AG08396 (cell line): ENCODE data around the gene ZSCAN10.

Experiments used
- DNase-seq: peaks from one replicate; pipeline ENCODE4 v3.0.0; 2012; ENCODE audit warnings: low spot score, mixed read lengths

Gene ZSCAN10

DNA sequence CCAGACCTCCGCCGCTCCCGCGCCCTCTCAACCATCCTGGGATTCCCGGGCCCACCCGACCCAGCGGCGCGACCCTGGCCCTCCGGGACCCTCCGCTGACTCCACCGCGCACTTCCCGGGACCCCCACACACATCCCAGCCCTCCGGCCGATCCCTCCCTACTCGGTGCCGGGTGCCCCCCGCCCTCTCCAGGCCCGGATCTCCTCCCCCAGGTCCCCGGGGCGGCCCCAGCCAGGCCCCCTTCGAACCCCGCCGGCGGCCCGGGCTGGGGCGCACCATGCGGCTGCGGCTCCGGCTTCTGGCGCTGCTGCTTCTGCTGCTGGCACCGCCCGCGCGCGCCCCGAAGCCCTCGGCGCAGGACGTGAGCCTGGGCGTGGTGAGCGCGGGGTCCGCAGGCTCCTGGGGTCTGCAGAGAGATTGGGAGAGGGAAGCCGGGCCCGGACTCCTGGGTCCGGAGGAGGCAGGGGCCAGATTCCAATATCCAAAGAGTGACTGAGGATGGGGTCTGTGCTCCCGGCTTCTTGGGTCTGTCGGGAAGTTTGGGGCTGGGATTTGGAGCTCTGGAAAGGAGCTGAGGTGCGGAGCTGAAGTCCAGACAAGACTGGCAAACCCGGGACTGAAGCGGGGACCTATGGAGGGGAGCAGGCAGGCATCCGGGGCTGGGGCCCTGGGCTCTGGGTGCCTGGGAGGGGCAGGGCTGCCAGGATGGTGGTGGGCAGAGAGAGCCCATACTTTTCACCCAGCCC, 52.3 kb downstream of the ZSCAN10 start:
- DNase-seq = no peak

DNA sequence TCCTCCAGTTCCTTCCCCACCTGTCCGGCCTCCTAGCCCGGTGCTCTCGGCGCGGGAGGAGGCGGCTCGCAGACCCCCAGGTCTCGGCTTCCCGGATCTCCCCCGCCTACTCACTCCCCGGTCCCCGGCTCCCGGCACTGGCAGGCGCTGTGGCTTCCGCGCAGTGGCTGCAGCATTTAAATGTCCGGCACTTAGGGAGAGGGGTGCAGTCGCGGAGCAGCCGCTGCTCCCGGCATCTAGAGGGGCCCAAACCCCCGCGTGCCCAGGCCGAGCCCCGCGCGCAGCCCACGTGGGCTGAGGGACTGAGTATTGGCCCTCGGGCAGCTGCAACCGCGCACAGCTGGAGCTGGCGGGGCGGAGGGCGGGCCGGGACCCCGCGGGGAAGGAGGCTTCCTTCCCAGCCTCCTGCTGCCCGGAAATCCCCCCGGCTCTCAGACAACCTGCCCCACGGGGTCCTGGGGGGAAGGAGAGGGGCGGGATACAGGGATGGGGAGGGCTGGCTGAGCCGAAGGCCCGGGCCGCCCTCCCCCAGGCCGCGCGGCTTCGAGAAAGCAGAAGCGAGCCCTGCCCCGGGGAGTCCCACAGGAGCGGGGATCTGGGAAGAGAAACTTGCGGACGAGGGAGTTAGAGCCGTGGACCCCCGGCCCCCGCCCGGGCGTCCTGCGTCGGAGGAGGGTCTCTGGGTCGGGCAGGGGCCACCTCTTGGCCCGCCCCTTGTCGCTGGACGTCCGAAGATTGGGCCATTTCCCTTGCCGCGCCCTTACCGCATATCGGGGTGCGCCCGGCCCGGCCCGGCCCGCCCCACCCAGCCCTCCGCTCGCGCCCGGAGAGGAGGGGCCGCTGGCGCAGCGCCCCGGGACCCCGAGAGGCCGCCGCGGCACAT, 53.1 kb downstream of the ZSCAN10 start, which contains the start of gene MMP25:
MMP25 (plus strand) TSS at position 804 of the 883 bp plus-strand sequence. CDS start 357 bp downstream, outside the sequence.
- DNase-seq = no peak

DNA sequence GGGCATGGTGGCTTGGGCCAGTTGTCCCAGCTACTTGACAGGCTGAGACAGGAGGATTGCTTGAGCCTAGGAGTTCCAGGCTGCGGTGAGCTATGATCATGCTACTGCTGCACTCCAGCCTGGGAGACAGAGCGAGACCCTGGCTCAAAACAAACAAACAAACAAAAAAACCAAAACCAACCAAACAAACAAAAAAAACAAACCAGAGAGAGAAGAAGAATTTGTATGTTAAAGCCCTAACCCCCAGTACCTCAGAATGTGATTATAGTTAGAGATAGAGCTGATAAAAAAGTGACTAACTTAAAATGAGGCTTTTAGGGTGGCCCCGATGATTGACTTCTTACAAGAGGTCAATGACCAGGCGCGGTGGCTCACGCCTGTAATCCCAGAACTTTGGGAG, 54.4 kb downstream of the ZSCAN10 start:
- no peak for DNase-seq

DNA sequence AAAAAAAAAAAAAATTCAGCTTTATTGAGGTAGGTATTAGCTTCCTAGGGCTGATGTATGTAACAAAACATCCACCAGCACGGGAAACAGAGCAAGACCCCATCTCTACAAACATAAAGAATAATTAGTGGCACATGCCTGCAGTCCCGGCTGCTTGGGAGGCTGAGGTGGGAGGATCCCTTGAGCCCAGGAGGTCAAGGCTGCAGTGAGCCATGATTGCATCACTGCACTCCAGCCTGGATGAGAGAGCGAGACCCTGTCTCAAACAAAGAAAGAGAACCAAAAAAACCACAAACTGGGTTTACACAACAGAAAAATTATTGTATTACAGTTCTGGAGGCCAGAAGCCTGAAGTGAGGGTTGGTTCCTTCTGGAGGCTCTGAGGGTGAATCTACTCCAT, 56.7 kb downstream of the ZSCAN10 start:
- DNase-seq = no peak

DNA sequence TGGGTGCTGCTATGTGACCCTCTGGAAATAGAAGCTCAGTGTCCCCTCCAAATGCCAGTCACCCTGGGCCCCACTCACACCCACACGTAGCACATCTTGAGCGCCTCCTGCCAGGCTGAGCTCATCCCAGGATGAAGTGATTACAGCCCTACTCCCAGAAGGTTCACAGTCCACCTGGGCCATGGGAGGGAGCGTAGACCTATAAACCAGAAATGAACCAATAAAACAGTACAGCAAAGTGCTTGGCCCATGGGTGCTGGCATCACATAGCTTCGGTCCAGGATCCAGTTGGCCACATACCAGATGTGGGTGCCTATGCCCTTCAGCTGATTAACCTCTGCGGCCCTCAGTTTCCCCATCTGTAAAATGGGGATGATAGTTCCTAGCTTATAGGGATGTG, 60.2 kb downstream of the ZSCAN10 start:
- no peak for DNase-seq
